Measurements from ENCODE around the gene DDI1.

The DDI1 gene

DNA sequence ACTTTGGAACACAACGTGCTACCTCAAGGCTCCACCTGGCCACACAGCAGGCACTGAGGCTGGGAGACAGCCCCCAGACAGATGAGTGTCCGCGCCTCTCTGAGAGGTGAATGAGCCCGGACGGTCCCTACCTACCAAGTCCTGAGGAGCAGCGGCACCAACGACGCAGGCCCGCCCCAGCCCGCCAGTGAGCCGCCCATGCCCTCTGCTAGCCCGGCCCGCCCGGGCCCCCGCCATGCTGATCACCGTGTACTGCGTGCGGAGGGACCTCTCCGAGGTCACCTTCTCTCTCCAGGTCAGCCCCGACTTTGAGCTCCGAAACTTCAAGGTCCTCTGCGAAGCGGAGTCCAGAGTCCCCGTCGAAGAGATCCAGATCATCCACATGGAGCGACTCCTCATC, at the start of gene DDI1:
Gene DDI1, plus strand, starts transcription at position 53 of the 400 bp plus-strand sequence. Its CDS starts 183 bp downstream, at position 236.
- DNase-seq = no peak

- no peak for DNase-seq
Observed at GRCh38 chr11:103987629-103988594, 48.5 kb upstream of the DDI1 start.

- no peak for DNase-seq
Observed at GRCh38 chr11:103988595-103988969, 47.9 kb upstream of the DDI1 start.

- no peak for DNase-seq
Observed at GRCh38 chr11:103993507-103993906, 42.9 kb upstream of the DDI1 start.

DNA sequence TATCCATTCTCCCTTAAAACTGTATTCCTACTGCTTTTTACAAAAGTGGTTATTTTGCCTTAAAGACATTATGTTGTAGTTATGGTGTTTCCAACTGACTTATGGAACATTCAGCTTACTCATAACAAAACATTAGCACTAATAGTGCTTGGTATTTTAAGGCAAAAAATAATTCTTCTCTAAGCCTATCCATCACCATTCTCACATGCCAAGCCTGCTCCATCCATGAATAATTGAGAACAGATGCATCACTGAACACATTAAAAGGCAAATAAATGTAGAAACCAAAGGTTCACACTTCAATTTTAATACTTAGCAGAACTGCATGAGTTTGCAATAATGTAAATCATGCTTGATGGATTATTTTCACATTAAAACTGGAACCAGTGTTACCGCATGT, 42.3 kb upstream of the DDI1 start:
- DNase-seq = no peak

- no peak for DNase-seq
Observed at GRCh38 chr11:103994518-103994917, 41.9 kb upstream of the DDI1 start.

- DNase-seq = no peak
Observed at GRCh38 chr11:103995896-103996295, 40.5 kb upstream of the DDI1 start.

GRCh38 chr11:103997082-103997481, 39.4 kb upstream of the DDI1 start:
- DNase-seq = no peak

DNA sequence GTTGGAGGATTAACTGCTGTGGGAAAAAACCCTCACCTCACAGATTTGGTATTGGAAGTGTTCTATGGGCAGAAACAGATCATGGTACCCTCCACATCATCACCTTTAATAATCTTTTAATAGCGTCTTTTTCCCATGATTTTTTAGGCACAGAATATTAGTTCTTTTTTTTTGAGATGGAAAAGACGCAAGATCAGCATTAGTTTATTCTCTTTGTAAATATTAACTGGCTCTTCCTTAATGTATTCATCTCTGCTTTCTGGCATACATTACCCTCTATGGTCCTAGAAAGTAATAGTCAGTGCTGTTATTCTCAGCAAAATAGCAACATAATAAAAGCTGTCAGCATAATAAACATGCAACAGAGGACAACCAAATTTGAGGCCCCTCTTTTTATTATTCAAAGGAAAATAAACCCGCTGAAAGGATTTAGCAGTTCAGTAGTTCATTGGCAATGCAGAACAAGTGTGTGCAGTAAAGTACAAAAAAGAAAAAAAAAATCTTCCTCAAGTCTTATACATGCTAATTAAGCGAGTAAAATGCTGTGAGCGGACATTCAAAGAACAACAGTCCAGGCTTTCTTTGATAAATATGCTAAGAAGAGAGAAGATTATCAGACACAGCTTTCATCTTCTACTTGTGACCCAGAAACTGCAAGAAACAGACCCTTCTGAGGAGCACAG, 37.5 kb upstream of the DDI1 start:
- no peak for DNase-seq

GRCh38 chr11:104000798-104001197, 35.6 kb upstream of the DDI1 start:
- DNase-seq = no peak

GRCh38 chr11:104001561-104002056, 34.8 kb upstream of the DDI1 start:
- no peak for DNase-seq

GRCh38 chr11:104003491-104003890, 32.9 kb upstream of the DDI1 start:
- no peak for DNase-seq

GRCh38 chr11:104005234-104005855, 31.1 kb upstream of the DDI1 start:
- DNase-seq = no peak

DNA sequence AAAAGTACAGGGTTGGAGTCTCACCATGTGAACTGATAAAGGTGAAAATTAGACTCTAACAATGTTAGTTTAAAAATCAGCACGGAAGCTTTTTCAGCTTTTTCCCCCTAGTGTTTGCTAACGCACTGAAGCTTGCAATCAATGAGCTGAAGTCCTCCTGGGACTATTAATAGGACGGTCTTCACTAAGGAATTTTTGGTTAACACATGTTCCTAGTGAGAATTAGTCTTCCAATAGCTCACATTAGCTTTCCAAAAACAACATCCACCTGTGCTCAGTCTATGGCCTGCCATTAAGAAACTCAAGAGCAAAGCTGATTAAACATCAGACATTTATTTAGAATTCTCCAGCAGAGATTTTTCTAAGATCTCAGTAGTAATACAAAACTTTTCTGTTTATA, 26.7 kb upstream of the DDI1 start:
- no peak for DNase-seq

- no peak for DNase-seq
Observed at GRCh38 chr11:104011044-104011443, 25.4 kb upstream of the DDI1 start.

DNA sequence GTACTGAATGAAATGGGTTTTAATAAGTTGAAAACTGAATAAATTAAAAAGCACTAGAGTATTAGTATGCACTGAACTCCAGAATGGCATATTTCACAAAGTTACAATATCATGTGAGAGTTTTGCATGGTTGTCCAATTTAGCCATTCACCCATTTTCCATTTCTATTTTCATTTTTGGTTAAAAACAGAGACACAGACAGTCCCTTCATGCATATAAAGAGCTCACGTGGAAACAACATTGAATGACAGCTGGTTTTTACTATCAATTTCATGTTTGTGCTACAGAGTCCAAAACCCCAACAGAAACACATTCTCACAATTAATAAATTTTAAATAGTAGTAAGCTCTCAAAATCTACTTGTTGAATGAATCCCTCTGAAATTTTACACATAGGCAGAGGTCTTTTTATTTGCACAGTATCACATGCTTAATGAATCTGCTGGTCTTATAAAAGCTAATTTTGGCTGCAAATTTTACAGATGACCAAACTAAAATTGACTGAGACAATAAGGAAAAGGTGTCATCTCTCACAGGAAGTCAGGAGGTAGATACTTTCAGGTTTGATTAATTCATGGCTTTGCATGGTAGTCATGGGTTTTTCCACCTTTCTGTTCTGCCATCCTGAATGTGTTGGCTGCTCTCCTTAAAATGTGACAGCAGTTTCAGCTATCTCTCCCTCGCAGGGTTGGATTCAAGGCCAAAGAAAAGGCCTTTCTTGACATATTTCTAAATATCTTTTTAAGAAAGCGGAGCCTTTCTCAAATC, 20.6 kb upstream of the DDI1 start:
- DNase-seq = no peak

GRCh38 chr11:104024572-104024971, 11.9 kb upstream of the DDI1 start:
- DNase-seq = no peak

- DNase-seq = no peak
Observed at GRCh38 chr11:104028476-104029263, 7.8 kb upstream of the DDI1 start.

DNA sequence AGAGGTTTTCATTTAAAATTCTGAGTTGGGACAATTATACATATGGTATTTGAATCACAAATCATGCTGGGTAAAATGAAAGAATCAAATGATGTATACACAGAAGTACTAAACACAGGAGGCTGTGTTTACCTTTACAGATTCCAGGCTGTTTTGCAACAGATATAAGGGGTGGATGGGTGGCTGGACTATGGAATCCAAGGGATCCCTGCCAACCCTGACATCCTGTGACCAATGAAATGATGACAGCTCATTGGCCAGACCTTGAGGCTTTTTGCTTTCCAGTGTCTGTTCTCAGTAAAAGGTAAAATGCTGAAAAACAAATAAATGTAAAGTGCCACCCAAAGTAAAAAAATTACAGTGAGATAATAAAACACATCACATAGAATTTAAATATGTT, 3.3 kb upstream of the DDI1 start:
- DNase-seq = no peak

DNA sequence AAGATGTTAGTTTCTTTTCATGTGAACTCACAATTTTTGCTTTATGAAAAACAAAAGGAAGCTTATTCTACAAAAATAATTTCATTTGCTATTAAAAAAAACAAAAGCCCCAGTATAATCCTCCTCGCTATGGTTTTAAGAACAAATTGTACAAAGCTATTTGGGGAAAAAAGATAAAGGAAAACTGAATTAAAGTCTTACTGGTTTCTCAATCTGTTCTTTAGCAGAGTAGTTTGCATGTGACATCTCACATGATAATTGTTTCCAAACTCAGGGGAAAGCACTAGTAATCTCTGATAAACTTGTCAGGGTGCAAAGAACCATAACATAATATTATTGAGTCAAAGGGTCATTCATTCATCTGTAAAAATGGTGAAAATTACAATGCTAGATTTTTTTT, 2.9 kb upstream of the DDI1 start:
- no peak for DNase-seq

DNA sequence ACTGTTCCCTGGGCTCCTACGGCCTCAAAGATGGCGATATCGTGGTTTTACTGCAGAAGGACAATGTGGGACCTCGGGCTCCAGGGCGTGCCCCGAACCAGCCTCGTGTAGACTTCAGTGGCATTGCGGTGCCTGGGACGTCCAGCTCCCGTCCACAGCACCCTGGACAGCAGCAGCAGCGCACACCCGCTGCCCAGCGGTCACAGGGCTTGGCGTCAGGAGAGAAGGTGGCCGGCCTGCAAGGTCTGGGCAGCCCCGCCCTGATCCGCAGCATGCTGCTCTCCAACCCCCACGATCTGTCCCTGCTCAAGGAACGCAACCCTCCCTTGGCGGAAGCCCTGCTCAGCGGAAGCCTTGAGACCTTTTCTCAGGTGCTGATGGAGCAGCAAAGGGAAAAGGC, 555 bp downstream of the DDI1 start:
- DNase-seq = no peak

GRCh38 chr11:104041792-104042191, 5.4 kb downstream of the DDI1 start:
- no peak for DNase-seq
